ENCODE data around the gene IMMT.

- TF ChIP-seq CTCF (IDR thresholded peaks at IDR 0.05) (no peak), POLR2A (IDR thresholded peaks at IDR 0.05) (no peak)
Measured at GRCh38 chr2:86226070-86226469, 30.8 kb upstream of the IMMT start.
